WTC11 (cell line): ENCODE results near the gene CAND2. TPM values are rescaled to one million over a fixed set of nuclear protein-coding genes. Genes with fewer than 3 reads are reported as not detected.

ENCODE experiments used
- ATAC-seq: fragments of 200-7000 bp; cut with Tn5 transposase; 2 replicates; pipeline ENCODE4 v1.10.0; 2021; ENCODE audit warnings: mild to moderate bottlenecking, moderate library complexity
- CTCF ChIA-PET: fragments of 300-600 bp; sonication (Branson Sonifier 250); formaldehyde crosslinking; loops from one replicate; lab custom pipeline; 2021; ENCODE audit warnings: antibody characterized with exemption; lab: Charles Lee
- POLR2A ChIA-PET: fragments of 350-600 bp; sonication (Branson Sonifier 250); formaldehyde crosslinking; loops from one replicate; lab custom pipeline; 2021; ENCODE audit warnings: antibody characterized with exemption; lab: Charles Lee
- DNase-seq: peaks from one replicate; pipeline ENCODE4 v3.0.0; 2021; ENCODE audit warnings: low spot score
- H3K27ac Mint-ChIP-seq: 2 replicates; pipeline ENCODE4 v1.8.0; 2021; ENCODE audit warnings: mixed read lengths
- H3K27me3 Mint-ChIP-seq: 2 replicates; pipeline ENCODE4 v1.8.0; 2021; ENCODE audit warnings: low read depth, mild to moderate bottlenecking, moderate library complexity, mixed read lengths
- H3K36me3 Mint-ChIP-seq: 2 replicates; pipeline ENCODE4 v1.8.0; 2021; ENCODE audit warnings: mixed read lengths
- H3K4me1 Mint-ChIP-seq: 2 replicates; pipeline ENCODE4 v1.8.0; 2022; ENCODE audit warnings: mixed read lengths
- H3K4me3 Mint-ChIP-seq: 2 replicates; pipeline ENCODE4 v1.8.0; 2021; ENCODE audit warnings: mild to moderate bottlenecking, moderate library complexity, mixed read lengths
- H3K9me3 Mint-ChIP-seq: 2 replicates; pipeline ENCODE4 v1.8.0; 2021; ENCODE audit warnings: mixed read lengths
- CDX4 ChIP-seq: fragments of 250-450 bp; sonication (Bioruptor Pico); IDR thresholded peaks from 2 replicates; pipeline ENCODE4 v1.9.0; 2021; ENCODE audit warnings: moderate library complexity, mild to moderate bottlenecking, inconsistent platforms, borderline replicate concordance
- E2F1 ChIP-seq: sonication (generic); formaldehyde crosslinking; IDR thresholded peaks from 2 replicates; pipeline ENCODE4 v1.8.0; 2022; ENCODE audit warnings: mild to moderate bottlenecking, missing genetic modification reagents
- ESRRA ChIP-seq: sonication (generic); formaldehyde crosslinking; IDR thresholded peaks from 2 replicates; pipeline ENCODE4 v1.8.1; 2022; ENCODE audit warnings: mild to moderate bottlenecking, missing genetic modification reagents, borderline replicate concordance
- FOXJ3 ChIP-seq: sonication (generic); formaldehyde crosslinking; IDR thresholded peaks from 2 replicates; pipeline ENCODE4 v1.9.0; 2021; ENCODE audit warnings: missing genetic modification reagents, mild to moderate bottlenecking, borderline replicate concordance
- FOXP1 ChIP-seq: sonication (generic); formaldehyde crosslinking; IDR thresholded peaks from 2 replicates; pipeline ENCODE4 v1.8.0; 2022; ENCODE audit warnings: missing genetic modification reagents, mild to moderate bottlenecking, moderate library complexity, borderline replicate concordance
- FOXP4 ChIP-seq: sonication (generic); formaldehyde crosslinking; IDR thresholded peaks from 2 replicates; pipeline ENCODE4 v1.8.0; 2022; ENCODE audit warnings: mild to moderate bottlenecking, missing genetic modification reagents
- MXD4 ChIP-seq: fragments of 250-450 bp; sonication (Bioruptor Pico); IDR thresholded peaks from 2 replicates; pipeline ENCODE4 v1.8.0; 2021; ENCODE audit warnings: mild to moderate bottlenecking, moderate library complexity, borderline replicate concordance
- PRRX2 ChIP-seq: fragments of 250-450 bp; sonication (Bioruptor Pico); IDR thresholded peaks from 2 replicates; pipeline ENCODE4 v1.8.0; 2021; ENCODE audit warnings: mild to moderate bottlenecking
- SMAD3 ChIP-seq: sonication (generic); formaldehyde crosslinking; IDR thresholded peaks from 2 replicates; pipeline ENCODE4 v1.8.0; 2022; ENCODE audit warnings: missing genetic modification reagents, mild to moderate bottlenecking, borderline replicate concordance
- SMAD4 ChIP-seq: sonication (generic); formaldehyde crosslinking; IDR thresholded peaks from 2 replicates; pipeline ENCODE4 v1.8.0; 2022; ENCODE audit warnings: mild to moderate bottlenecking, missing genetic modification reagents
- SP1 ChIP-seq: sonication (generic); formaldehyde crosslinking; conservative IDR thresholded peaks from 2 replicates; pipeline ENCODE4 v1.8.1; 2022; ENCODE audit warnings: missing genetic modification reagents
- TEAD1 ChIP-seq: sonication (generic); formaldehyde crosslinking; IDR thresholded peaks from 2 replicates; pipeline ENCODE4 v1.8.0; 2022; ENCODE audit warnings: mild to moderate bottlenecking, missing genetic modification reagents
- USF1 ChIP-seq: sonication (generic); formaldehyde crosslinking; IDR thresholded peaks from 2 replicates; pipeline ENCODE4 v1.8.0; 2022; ENCODE audit warnings: mild to moderate bottlenecking, missing genetic modification reagents
- ZNF423 ChIP-seq: fragments of 250-450 bp; sonication (Bioruptor Pico); IDR thresholded peaks from 2 replicates; pipeline ENCODE4 v2.1.2; 2022; ENCODE audit warnings: mild to moderate bottlenecking, moderate library complexity
- ZSCAN18 ChIP-seq: fragments of 250-450 bp; sonication (Bioruptor Pico); IDR thresholded peaks from 2 replicates; pipeline ENCODE4 v2.1.2; 2022; ENCODE audit warnings: mild to moderate bottlenecking, moderate library complexity
- total RNA-seq: library from RNA; stranded (reverse); gene quantifications from 3 replicates; pipeline ENCODE4 v1.2.3, GENCODE V29; 2021
- TF ChIP-seq, protein P1 (sequence below): sonication (generic); formaldehyde crosslinking; IDR thresholded peaks from 2 replicates; pipeline ENCODE4 v1.8.1; 2023; ENCODE audit warnings: mild to moderate bottlenecking, missing genetic modification reagents, borderline replicate concordance

Gene CAND2
- total RNA-seq, 1 experiment from 2014 or later = 15.4 TPM

GRCh38 chr3:12755754-12756153 is 40.7 kb upstream of the CAND2 start (continued):
- TF ChIP-seq MXD4 (CRISPR knock-in tag) (no peak), SP1 (CRISPR knock-in tag) (no peak), SMAD4 (no peak), ESRRA (no peak), E2F1 (no peak), FOXP1 (CRISPR knock-in tag) (no peak), ZSCAN18 (CRISPR knock-in tag) (no peak), PRRX2 (no peak)
- TF ChIP-seq, protein P1, sequence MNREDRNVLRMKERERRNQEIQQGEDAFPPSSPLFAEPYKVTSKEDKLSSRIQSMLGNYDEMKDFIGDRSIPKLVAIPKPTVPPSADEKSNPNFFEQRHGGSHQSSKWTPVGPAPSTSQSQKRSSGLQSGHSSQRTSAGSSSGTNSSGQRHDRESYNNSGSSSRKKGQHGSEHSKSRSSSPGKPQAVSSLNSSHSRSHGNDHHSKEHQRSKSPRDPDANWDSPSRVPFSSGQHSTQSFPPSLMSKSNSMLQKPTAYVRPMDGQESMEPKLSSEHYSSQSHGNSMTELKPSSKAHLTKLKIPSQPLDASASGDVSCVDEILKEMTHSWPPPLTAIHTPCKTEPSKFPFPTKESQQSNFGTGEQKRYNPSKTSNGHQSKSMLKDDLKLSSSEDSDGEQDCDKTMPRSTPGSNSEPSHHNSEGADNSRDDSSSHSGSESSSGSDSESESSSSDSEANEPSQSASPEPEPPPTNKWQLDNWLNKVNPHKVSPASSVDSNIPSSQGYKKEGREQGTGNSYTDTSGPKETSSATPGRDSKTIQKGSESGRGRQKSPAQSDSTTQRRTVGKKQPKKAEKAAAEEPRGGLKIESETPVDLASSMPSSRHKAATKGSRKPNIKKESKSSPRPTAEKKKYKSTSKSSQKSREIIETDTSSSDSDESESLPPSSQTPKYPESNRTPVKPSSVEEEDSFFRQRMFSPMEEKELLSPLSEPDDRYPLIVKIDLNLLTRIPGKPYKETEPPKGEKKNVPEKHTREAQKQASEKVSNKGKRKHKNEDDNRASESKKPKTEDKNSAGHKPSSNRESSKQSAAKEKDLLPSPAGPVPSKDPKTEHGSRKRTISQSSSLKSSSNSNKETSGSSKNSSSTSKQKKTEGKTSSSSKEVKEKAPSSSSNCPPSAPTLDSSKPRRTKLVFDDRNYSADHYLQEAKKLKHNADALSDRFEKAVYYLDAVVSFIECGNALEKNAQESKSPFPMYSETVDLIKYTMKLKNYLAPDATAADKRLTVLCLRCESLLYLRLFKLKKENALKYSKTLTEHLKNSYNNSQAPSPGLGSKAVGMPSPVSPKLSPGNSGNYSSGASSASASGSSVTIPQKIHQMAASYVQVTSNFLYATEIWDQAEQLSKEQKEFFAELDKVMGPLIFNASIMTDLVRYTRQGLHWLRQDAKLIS (CRISPR knock-in tag) = no peak
- TF ChIP-seq, all 79 proteins: peak for 0

GRCh38 chr3:12756175-12756574 is 40.3 kb upstream of the CAND2 start:
- Mint-ChIP-seq H3K27me3 (peaks cover 2% of the 10 kb centered on the region; the same call in 1 of the 2 replicates), H3K9me3 (no peaks in the 10 kb centered on the region), H3K36me3 (no peaks in the 10 kb centered on the region), H3K4me3 (no peak overlapping the region), H3K27ac (no peak overlapping the region), H3K4me1 (peaks cover 16% of the 10 kb centered on the region)
- ChIA-PET CTCF (no interaction called here), POLR2A (no interaction called here)
- DNase-seq (no peak), ATAC-seq (no peak)
- TF ChIP-seq CDX4 (CRISPR knock-in tag) (no peak), ZNF423 (CRISPR knock-in tag) (no peak), ESRRA (no peak), TEAD1 (CRISPR knock-in tag) (no peak), SMAD3 (CRISPR knock-in tag) (no peak), FOXP4 (CRISPR knock-in tag) (no peak), FOXJ3 (CRISPR knock-in tag) (no peak), USF1 (CRISPR knock-in tag) (no peak)
